Measurements from ENCODE around the gene TMA16.
"Not testable (repeated sequence)": the region's sequence is repeated elsewhere in the genome, so short reads cannot be mapped to it uniquely, and the experiment has no call there.

TMA16 gene

DNA sequence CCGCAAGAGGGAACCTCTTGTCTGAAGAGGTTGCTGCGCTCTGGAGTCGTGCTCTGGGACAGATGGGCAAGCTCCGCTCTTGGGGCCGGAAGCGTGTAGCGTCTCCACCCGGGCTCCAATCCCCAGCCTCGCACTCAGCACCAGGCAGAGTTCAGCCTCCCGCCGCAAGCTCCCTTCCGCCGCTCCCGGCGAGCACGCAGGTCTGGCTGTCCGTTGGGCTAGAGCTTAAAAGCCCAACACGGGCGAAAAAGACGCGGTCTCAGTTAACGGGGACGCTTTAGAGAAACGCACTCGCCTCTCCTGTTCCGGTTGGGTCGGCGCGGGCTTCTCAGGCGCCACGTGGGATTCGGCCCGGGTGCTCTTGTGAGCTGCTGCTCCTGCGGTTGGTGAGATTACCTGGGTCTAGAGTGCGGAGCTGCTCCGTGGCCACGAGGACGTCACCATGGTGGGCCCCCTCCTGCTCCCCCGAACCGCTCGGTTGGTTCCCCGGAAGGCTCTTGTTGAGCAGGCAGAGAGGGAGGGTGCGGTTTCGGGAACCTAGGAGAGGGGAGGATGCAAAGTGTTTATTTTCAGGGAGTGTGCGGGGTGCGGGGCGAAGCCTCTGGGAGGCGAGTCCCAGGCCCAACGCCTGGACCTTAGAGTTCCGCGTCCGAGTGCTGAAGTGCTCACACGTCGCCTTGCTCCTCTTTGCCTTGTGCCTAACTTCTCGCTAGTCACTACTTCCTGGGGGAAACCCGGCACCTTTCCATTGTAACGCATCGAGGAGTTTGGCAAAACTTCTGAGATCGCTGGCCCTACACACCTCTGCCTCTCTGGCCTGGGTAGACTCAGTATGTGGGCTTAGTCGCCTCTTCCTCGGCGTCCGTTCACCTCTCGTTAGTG is at the start of gene TMA16:
TMA16 (plus strand) TSS at position 331 of the 882 bp plus-strand sequence; CDS start at position 443, 112 bp downstream.
- Mint-ChIP-seq H3K27ac (peak within 1 kb of the TSS; percentile 98), H3K4me3 (peak within 1 kb of the TSS; percentile 95), H3K9me3 (no peaks in the 10 kb centered on the region), H3K27me3 (ENCODE audit: low read depth) (peaks cover 14% of the 10 kb centered on the region), H3K4me1 (ENCODE audit: low read depth) (peaks cover 25% of the 10 kb centered on the region), H3K36me3 (ENCODE audit: low read depth) (peaks cover 4% of the 10 kb centered on the region)
- peak; percentile 89 for DNase-seq (ENCODE audit: low spot score)

DNA sequence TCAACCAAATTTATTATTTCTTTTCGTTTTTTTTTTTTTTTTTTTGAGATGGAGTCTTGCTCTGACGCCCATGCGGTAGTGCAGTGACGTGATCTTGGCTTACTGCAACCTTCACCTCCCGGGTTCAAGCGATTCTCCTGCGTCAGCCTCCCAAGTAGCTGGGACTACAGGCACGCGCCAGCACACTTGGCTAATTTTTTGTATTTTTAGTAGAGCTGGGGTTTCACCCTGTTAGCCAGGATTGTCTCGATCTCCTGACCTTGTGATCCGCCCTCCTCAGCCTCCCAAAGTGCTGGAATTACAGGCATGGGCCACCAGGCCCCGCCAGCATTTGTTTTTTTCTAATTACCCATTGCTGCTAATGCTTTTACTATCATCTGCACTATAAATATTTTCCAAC is 47.5 kb upstream of the TMA16 start:
- not testable (repeated sequence) for H3K9me3 Mint-ChIP-seq; H3K27ac Mint-ChIP-seq; H3K4me3 Mint-ChIP-seq; H3K27me3 Mint-ChIP-seq (ENCODE audit: low read depth); DNase-seq (ENCODE audit: low spot score); H3K4me1 Mint-ChIP-seq (ENCODE audit: low read depth); H3K36me3 Mint-ChIP-seq (ENCODE audit: low read depth)

DNA sequence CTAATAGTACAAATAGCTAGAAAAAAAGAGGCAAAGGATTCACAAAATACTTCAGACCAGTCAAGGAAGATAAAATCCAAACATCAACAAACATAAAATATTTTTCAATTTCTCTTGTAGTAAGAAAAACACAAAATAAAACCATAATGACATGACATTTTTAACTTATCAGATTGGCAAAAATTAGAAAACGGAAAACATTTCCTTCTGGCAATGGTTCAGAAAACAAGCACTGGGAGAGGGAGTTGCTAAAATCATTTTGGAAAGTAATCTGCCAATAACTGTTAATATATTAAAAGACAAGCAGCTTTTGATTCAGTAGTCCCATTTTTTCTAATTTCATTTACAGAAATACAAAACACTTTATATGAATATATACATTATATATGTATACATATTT is 47.0 kb upstream of the TMA16 start:
- Mint-ChIP-seq H3K27me3 (ENCODE audit: low read depth) (peaks cover 2% of the 10 kb centered on the region), H3K9me3 (no peaks in the 10 kb centered on the region), H3K27ac (no peak overlapping the region), H3K36me3 (ENCODE audit: low read depth) (no peaks in the 10 kb centered on the region), H3K4me1 (ENCODE audit: low read depth) (no peaks in the 10 kb centered on the region), H3K4me3 (no peak overlapping the region)
- no peak for DNase-seq (ENCODE audit: low spot score)

DNA sequence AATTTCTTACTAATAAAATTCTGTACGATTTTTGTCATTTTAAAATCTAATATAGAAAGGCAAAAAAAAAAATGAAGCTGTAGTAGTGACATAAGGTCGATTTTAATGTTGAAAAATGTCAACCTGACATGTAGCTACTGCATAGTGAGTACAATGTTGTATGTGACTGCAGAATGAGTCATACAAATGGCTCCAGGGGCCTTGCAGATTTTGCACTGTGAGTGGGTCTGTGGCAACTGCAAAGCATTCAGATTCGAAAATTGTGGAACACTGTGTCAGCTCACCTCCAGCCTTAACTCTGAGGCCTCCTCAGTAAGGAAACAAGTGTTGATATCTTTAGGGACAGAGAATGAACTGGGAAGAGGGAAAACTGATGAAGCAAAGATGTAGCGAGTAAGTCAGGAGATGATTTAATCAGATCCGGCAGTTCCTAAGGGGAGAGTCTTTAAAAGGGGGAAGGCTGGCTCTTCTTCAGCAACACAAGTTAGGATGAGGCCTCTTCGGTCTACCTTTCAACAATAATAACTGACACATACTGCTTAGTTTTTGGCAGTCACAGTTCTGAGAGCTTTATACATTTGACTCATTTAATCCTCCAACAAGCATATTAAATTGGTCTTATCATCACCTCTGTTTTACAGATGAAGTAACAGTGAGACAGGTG is 45.8 kb upstream of the TMA16 start:
- Mint-ChIP-seq H3K9me3 (no peaks in the 10 kb centered on the region), H3K4me3 (no peak overlapping the region), H3K36me3 (ENCODE audit: low read depth) (no peaks in the 10 kb centered on the region), H3K27me3 (ENCODE audit: low read depth) (peaks cover 2% of the 10 kb centered on the region), H3K27ac (no peak overlapping the region), H3K4me1 (ENCODE audit: low read depth) (no peaks in the 10 kb centered on the region)
- no peak for DNase-seq (ENCODE audit: low spot score)

DNA sequence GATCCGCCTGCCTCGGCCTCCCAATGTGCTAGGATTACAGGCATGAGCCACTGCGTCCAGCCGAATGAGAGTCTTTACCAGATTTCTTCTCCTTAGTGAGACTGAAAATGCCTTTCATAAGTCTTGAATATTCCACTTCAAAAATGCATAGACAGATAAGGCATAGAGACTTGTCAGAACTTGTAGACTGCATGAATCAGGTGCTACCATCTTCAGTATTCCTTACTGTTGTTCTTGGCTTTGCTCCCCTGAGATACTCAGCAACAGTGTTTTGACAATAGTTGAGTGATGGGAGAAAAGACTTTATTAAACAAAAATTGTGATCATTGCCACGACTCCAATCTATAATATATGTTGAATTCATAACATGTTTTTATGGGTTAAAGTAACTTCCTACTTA is 31.9 kb upstream of the TMA16 start:
- H3K9me3 Mint-ChIP-seq: no peaks in the 10 kb centered on the region
- H3K27me3 Mint-ChIP-seq (ENCODE audit: low read depth): no peaks in the 10 kb centered on the region
- H3K4me3 Mint-ChIP-seq: no peak overlapping the region
- no peak overlapping the region for H3K27ac Mint-ChIP-seq
- no peaks in the 10 kb centered on the region for H3K4me1 Mint-ChIP-seq (ENCODE audit: low read depth)
- no peak for DNase-seq (ENCODE audit: low spot score)
- no peaks in the 10 kb centered on the region for H3K36me3 Mint-ChIP-seq (ENCODE audit: low read depth)

DNA sequence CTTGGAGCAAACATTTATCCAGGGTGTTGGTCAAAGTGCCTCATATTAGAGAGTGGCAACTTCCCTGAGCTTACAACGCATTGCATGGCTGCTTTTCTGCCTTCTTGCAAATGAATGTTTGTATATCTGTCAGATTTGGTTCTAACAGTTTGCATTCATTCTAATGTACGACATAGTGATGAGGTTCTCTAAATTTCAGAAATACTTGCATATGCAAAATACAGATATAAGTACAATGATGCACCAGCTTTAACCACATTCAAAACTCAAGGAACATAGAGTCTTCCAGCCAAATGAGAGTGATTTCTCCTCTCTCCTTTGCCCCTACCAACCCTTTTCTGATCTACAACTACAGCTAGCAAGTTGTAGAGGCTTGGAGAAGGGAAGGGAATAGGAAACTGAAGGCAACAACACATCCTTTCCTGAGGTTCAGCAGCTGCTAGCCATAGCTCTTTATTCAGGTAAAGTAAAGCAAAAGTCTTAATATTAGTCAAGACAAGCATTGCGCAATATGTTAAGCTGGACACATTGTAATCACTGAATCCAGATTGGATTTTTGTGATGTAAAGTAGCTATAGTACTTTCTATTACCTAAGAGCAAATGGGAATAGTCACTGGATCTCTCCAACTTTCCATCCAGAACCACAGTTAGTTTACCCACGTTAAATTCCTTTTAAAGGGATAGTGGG is 27.3 kb upstream of the TMA16 start:
- no peak for DNase-seq (ENCODE audit: low spot score)
- Mint-ChIP-seq H3K27ac (no peak overlapping the region), H3K36me3 (ENCODE audit: low read depth) (no peaks in the 10 kb centered on the region), H3K4me3 (no peak overlapping the region), H3K9me3 (no peaks in the 10 kb centered on the region), H3K4me1 (ENCODE audit: low read depth) (no peaks in the 10 kb centered on the region), H3K27me3 (ENCODE audit: low read depth) (peaks cover 1% of the 10 kb centered on the region)

DNA sequence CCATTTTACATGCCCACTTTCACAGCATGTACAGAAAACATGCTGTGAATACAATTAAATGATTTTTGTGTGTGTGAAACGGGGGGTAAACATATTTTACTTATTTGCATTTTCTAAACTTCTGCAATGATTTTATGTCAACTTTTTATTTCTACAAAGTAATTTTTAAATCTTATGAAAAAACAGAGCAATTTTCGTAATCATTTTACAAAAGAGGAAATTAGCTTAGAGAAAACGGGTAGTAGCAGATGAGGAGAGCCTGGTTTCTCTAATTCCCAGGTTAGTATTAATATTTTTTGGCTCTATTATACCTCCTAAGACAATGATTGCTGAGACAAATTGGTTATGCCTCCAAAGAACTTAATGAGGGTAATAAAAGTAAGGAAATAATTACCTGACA is 24.1 kb upstream of the TMA16 start:
- Mint-ChIP-seq H3K27ac (no peak overlapping the region), H3K36me3 (ENCODE audit: low read depth) (no peaks in the 10 kb centered on the region), H3K9me3 (no peaks in the 10 kb centered on the region), H3K4me3 (no peak overlapping the region), H3K27me3 (ENCODE audit: low read depth) (peaks cover 1% of the 10 kb centered on the region), H3K4me1 (ENCODE audit: low read depth) (no peaks in the 10 kb centered on the region)
- DNase-seq (ENCODE audit: low spot score): no peak

DNA sequence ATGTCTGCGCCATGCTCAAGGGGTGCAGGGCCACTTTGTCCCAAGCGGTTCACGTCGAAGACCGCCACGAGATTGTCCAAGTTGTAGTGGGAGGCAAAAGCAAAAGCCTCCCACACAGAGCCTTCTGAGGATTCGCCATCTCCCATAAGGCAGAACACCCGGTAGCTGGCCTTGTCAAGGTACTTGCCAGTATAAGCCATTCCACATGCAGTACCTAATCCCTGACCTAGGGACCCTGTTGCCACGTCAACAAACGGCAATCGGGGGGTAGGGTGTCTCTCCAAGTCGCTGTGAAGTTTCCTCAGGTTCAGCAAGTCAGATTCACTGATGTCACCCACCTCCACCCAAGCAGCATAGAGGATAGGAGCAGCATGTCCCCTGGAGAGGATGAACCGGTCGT is 21.4 kb upstream of the TMA16 start:
- H3K27ac Mint-ChIP-seq: no peak overlapping the region
- no peak for DNase-seq (ENCODE audit: low spot score)
- H3K36me3 Mint-ChIP-seq (ENCODE audit: low read depth): no peaks in the 10 kb centered on the region
- H3K4me3 Mint-ChIP-seq: no peak overlapping the region
- no peaks in the 10 kb centered on the region for H3K9me3 Mint-ChIP-seq
- H3K4me1 Mint-ChIP-seq (ENCODE audit: low read depth): no peaks in the 10 kb centered on the region
- peaks cover 1% of the 10 kb centered on the region for H3K27me3 Mint-ChIP-seq (ENCODE audit: low read depth)

DNA sequence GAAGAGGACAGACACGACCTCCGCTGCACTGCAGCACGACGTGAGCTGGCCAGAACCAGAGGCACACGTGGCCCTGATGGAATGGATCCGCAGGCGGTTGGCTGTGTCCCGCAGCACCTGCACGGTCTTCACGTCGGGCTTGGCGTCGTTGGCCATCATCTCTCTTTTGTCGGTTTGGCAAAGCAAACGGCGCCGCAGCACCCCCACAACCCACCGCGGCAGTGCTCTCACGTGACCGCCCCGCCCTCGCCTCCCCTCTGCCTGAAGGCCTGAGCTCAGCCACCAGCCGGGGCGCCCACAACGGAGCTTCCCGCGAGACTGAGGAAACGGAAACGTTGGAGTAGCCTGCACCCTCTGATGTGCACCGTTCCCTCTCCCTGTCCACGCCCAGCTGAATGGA is 20.9 kb upstream of the TMA16 start, which contains the start of gene TKTL2:
TKTL2 (minus strand) TSS at position 179 of the 400 bp plus-strand sequence; CDS start at position 159, 20 bp downstream.
- no peaks in the 10 kb centered on the region for H3K9me3 Mint-ChIP-seq

DNA sequence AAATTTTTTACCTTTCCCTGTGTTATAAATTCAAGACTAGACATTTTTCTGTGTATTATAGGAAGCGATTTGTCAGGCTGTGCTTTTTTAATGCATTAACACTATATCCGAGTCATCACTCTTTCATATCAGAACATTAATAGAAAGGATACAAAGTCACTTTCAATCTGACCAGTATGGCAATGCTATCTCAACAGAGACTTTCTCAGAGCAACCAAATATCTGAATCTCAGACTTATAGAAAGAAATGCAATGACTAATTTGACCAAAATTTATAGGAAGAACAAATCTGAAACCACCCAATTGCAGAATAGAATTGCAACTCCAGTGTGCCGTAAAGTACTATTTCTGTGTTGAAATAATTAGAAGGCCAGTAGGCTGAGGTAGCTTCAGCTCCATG is 20.5 kb upstream of the TMA16 start:
- no peaks in the 10 kb centered on the region for H3K9me3 Mint-ChIP-seq
- no peaks in the 10 kb centered on the region for H3K4me1 Mint-ChIP-seq (ENCODE audit: low read depth)
- no peak overlapping the region for H3K4me3 Mint-ChIP-seq
- no peak for DNase-seq (ENCODE audit: low spot score)
- H3K27ac Mint-ChIP-seq: no peak overlapping the region
- no peaks in the 10 kb centered on the region for H3K36me3 Mint-ChIP-seq (ENCODE audit: low read depth)
- peaks cover 1% of the 10 kb centered on the region for H3K27me3 Mint-ChIP-seq (ENCODE audit: low read depth)

More for the DNA sequence above, 20.9 kb upstream of the TMA16 start, which contains the start of gene TKTL2:
- H3K4me3 Mint-ChIP-seq: no peak within 1 kb of the TSS
- H3K27ac Mint-ChIP-seq: no peak within 1 kb of the TSS
- no peaks in the 10 kb centered on the region for H3K4me1 Mint-ChIP-seq (ENCODE audit: low read depth)
- peaks cover 1% of the 10 kb centered on the region for H3K27me3 Mint-ChIP-seq (ENCODE audit: low read depth)
- DNase-seq (ENCODE audit: low spot score): no peak
- H3K36me3 Mint-ChIP-seq (ENCODE audit: low read depth): no peaks in the 10 kb centered on the region

DNA sequence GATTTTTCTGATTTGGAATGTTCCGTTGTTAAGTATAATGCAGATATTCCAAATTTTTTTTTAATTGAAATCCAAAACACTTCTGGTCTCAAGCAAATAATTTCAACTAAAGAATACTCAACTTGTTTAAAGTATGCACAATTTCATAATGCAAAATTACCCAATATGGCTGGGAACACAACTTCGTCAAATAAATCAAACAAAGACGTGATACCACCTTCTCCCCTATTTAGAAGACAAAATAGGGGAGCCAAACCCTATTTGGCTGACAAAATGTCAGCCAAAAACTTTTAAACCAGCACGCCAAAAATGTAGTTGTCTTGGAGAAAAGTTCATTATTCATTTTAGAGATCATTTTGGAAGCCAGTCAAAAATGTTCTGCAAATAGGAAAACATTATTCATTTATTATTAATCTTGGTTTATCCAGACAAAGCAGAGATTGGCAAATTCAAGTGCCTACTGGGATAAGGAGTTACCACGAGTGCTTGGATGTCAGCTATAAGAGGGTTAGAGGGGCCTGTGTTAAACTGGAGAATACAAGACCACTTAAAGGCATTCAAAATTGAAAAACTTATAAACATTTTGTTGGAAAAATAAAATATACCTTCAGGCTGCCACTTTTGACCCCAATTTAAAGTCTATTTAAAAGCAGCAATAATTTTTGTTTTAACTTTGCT is 17.6 kb upstream of the TMA16 start:
- Mint-ChIP-seq H3K4me1 (ENCODE audit: low read depth) (no peaks in the 10 kb centered on the region), H3K27me3 (ENCODE audit: low read depth) (peaks cover 5% of the 10 kb centered on the region), H3K36me3 (ENCODE audit: low read depth) (no peaks in the 10 kb centered on the region), H3K9me3 (no peaks in the 10 kb centered on the region), H3K27ac (no peak overlapping the region), H3K4me3 (no peak overlapping the region)
- DNase-seq (ENCODE audit: low spot score): no peak

DNA sequence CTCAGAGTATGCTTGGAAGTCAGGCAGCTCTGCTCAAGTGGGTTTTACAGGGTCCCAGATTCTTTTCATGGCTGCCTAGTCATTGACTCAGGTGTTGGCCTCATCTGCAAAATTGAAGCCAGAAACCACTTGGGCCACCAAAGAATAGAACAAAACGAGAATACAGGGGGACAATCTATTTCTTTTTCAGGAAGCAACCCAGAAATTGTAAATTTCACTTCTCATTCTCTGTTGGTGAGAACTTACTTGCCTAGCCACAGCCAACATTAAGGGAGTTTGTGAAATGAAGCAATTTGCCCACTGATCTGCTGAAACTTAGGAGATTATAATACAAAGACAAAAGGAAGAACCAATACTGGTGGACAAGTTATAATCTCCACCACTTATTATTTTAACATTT is 12.3 kb upstream of the TMA16 start:
- Mint-ChIP-seq H3K36me3 (ENCODE audit: low read depth) (no peaks in the 10 kb centered on the region), H3K27me3 (ENCODE audit: low read depth) (peaks cover 12% of the 10 kb centered on the region), H3K27ac (no peak overlapping the region), H3K4me1 (ENCODE audit: low read depth) (no peaks in the 10 kb centered on the region), H3K9me3 (no peaks in the 10 kb centered on the region), H3K4me3 (no peak overlapping the region)
- DNase-seq (ENCODE audit: low spot score): no peak

DNA sequence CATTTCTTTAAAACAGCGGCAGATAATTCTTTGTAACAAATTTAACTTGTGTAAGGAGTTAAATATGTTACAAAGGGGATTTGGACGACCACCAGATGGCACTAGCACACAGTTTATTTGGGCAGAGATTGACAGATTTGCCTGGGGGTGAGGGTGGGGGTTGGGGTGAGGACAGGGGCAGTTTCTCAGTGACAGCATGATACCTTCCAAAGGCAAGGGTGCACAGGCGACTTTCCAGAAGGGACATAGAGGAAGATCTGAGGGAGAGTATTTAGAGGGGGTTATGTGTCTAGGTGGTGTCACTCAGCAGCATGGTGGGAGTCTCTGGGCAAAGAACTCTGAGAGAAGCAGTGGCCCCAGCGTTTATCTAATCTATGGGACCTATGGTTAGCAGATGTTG is 9.6 kb upstream of the TMA16 start:
- peak; percentile 19 for DNase-seq (ENCODE audit: low spot score)

More for the DNA sequence above, 9.6 kb upstream of the TMA16 start:
- no peaks in the 10 kb centered on the region for H3K9me3 Mint-ChIP-seq
- peaks cover 8% of the 10 kb centered on the region for H3K4me1 Mint-ChIP-seq (ENCODE audit: low read depth)
- H3K27me3 Mint-ChIP-seq (ENCODE audit: low read depth): peaks cover 26% of the 10 kb centered on the region
- no peaks in the 10 kb centered on the region for H3K36me3 Mint-ChIP-seq (ENCODE audit: low read depth)
- H3K4me3 Mint-ChIP-seq: no peak overlapping the region
- no peak overlapping the region for H3K27ac Mint-ChIP-seq
